ENCODE results near the gene UTP25.

- TF ChIP-seq CTCF (IDR thresholded peaks at IDR 0.05) (no peak), POLR2A (IDR thresholded peaks at IDR 0.05) (no peak)
Observed at GRCh38 chr1:209871430-209871829, 43.7 kb downstream of the UTP25 start.

Measured in adrenal gland (tissue), 5 donors.